Liver (tissue), 3 donors: ENCODE data around the gene LYPD4.

Source experiments
- CTCF ChIP-seq: fragments of 150-350 bp; IDR thresholded peaks from 2 replicates; pipeline ENCODE4 v1.5.1; 2017; ENCODE audit warnings: improper control_type of control experiment, low read depth, low read length; ENCODE audit not compliant: missing input control
- FOXA1 ChIP-seq: IDR thresholded peaks from 2 replicates; pipeline ENCODE4 v1.6.1; 2016; ENCODE audit warnings: antibody characterized with exemption
- GABPA ChIP-seq, 2 donors: IDR thresholded peaks in 1 of 2; conservative IDR thresholded peaks in 1 of 2; 2 replicates each; pipeline ENCODE4 v1.6.1; 2016; ENCODE audit warnings: antibody characterized with exemption in 2 of 2, mild to moderate bottlenecking in 1 of 2, moderate library complexity in 1 of 2
- RAD21 ChIP-seq, 2 donors: IDR thresholded peaks; 2 replicates each; pipeline ENCODE4 v1.6.1; 2016; ENCODE audit warnings: antibody characterized with exemption in 2 of 2, mild to moderate bottlenecking in 2 of 2
- SP1 ChIP-seq: IDR thresholded peaks from 2 replicates; pipeline ENCODE4 v1.6.1; 2018; ENCODE audit warnings: antibody characterized with exemption, mild to moderate bottlenecking
- TAF1 ChIP-seq: conservative IDR thresholded peaks from 2 replicates; pipeline ENCODE4 v1.6.1; 2016; ENCODE audit warnings: antibody characterized with exemption, mild to moderate bottlenecking
- donor health status: healthy.
- donor health status: healthy.

GRCh38 chr19:41880329-41880708 is 35.8 kb upstream of the LYPD4 start:
- no peak for TF ChIP-seq SP1
- no peak for TF ChIP-seq FOXA1
- TF ChIP-seq RAD21 (IDR thresholded peaks at IDR 0.05), result no peak
- TF ChIP-seq GABPA (IDR thresholded peaks at IDR 0.05 in 1 of 2, conservative IDR thresholded peaks at IDR 0.05 in 1 of 2), result no peak
- no peak for TF ChIP-seq TAF1
- no peak for TF ChIP-seq CTCF
